GM19397 (cell line): ENCODE measurements around the gene TBC1D22A.

Experiments used
- ATAC-seq: cut with Tn5 transposase; IDR thresholded peaks from one replicate; pipeline ENCODE4 v1.9.1; 2021; ENCODE audit warnings: mild to moderate bottlenecking, moderate library complexity; ENCODE audit not compliant: unreplicated experiment

The TBC1D22A gene

GRCh38 chr22:47050401-47051051 is 288.1 kb downstream of the TBC1D22A start:
- ATAC-seq = no peak

- ATAC-seq = no peak
These were observed 289.1 kb downstream of the TBC1D22A start for GRCh38 chr22:47051441-47052071.

DNA sequence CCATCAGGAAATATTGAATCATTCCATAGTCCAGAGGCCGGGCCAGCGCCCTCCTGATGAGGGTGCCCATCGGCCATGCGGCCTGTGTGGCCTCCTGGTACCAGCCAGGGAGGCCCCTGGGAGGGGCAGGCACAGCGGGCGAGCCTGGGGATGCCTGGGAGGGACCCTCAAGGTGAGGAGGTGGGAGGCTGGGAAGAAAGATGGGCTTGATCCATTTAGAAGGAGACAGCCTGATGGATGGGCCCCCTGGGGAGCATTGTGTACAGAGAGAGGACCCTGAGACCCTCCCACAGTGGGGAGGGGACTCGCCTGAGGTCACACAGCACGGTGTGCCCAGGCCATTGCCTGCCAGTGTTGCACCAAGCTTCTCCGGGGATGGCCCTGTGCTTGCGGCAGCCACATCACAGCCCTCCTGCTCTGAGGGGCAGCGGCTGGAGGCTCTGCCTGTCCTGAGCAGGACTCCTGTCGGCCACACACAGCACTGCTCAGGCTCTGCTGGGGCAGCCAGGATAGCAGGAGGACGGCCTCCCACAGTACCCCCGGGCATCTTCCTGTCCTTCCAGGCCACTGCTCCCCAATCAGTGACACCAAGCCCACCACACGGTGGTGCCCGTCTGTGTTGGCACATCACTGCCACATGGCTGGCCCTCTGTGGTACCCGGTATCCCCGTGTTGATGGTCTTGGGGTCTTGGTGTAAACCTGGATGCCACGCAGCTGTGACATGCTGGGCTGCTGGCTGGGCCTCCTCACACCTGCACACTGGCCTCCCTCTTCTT is 290.0 kb downstream of the TBC1D22A start:
- no peak for ATAC-seq

DNA sequence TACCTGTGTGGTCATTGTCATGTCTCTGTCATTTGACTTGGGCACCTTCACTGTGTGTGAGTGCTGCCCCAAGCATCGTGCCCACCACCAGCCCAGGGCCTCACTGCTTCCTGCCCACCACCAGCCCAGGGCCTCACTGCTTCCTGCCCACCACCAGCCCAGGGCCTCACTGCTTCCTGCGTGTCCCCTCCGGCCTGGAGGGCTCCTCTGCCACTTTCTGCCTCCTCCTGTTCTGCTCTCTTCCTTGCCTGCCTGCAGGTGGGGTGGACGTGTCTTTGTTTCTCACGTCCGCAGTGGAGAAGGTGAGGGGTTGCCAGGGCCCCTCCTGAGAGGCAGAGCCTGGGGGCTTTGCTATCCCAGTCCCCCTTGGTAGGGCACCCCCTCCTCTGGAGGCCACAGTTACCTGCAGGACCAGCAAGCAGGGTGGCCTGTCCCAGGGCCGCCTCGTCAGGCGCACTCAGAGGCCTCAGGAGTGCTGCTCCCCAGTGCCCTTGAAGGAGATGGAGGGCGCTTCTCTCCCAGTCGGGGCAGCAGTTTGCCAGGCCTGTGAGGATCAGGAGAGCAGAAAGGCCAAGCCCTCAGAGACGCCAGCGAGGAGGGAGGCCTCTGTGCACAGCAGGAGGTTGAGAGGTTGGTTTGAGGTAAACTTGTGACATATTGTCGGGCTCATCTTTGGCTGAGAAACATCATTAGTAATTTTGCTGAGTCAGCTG is 290.7 kb downstream of the TBC1D22A start:
- ATAC-seq = no peak

GRCh38 chr22:47053726-47054141 is 291.3 kb downstream of the TBC1D22A start:
- ATAC-seq = no peak

DNA sequence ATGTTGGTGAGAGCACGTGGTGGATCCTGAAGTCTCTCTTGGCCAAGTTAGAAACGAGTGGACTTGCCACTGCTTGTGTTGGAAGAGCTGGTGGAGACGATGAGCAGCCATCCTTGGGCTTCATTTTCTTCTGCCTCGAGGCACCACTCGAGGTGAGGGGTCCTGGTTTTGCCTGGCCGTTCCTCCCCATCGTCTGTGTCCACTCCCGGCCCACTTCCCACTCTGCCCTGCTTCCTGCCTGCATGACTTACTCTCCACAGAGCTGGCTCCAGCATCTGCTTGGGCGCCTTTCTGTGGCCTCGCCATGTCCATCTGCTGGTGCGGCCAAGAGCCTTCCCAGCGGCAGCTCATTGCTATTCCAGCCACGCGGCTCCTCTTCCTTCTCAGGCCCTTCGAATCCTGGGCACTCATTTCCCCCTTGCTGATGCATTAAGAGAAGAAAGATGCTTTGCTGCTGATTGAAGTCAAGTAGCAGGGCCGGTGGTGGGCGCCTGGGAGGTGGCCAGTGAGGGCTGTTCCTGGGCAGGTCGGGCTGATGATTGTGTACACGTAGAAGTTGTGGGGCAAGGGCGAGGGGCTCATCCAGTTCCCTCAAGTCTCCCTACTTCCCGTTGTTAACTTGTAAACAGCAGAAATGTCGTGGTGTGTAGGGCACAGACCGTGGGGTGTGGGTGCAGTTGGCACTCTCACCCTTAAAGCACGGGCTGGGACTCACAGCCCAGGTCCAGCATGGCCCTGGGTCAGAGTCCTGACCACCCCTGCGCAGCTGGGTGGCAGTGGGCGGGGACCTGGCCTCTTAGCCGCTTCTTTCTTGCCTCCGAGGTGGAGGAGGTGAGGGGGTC is 292.0 kb downstream of the TBC1D22A start:
- ATAC-seq = no peak

GRCh38 chr22:47055073-47055355 is 292.6 kb downstream of the TBC1D22A start:
- no peak for ATAC-seq

DNA sequence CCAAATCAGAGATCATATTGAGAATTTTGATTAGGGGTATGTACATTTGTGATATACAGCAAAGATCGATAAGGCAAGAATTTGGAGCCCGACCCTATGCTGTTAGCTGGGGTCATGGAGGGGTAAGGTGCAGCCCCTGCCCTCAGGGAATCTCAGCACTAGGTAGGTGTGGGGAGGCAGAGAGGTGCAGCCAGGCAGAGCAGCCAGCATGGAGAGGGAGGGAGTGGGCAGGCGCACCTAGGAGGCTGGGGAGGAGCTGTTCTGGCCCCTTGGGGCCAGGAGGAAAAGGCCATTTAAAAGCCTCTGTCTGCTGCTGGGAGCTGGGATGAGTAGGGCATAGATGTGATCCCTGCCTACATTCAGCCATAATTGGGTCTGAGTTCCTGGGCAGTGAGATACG is 293.0 kb downstream of the TBC1D22A start:
- ATAC-seq = no peak

- ATAC-seq = no peak
These were observed 293.5 kb downstream of the TBC1D22A start for GRCh38 chr22:47055921-47056320.

GRCh38 chr22:47056361-47056760 is 293.9 kb downstream of the TBC1D22A start:
- no peak for ATAC-seq

- no peak for ATAC-seq
These were observed 294.5 kb downstream of the TBC1D22A start for GRCh38 chr22:47056776-47057470.

GRCh38 chr22:47057916-47058585 is 295.6 kb downstream of the TBC1D22A start:
- no peak for ATAC-seq

GRCh38 chr22:47059076-47059475 is 296.6 kb downstream of the TBC1D22A start:
- ATAC-seq = no peak

DNA sequence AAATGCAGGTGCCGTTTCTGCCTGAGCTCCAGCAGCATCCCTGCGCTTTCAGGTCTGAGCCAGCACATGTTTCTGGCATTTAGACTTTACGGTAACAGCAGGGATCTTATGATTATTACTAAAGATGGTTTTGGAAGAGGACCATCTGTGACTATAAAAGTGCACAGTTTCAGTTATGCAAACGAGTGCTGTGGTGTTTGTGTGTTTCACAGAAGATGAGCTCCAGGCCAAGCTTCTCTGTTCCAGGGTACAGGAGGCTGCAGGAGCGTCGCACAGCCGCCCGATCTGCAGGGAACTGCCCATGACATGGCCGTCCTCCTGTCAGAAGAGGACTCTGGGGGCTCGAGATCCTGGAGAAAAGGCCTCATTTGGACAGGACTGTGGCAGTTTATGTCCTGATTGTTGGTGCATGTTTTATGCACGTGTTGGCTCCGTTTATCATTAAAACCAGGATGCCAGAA is 297.3 kb downstream of the TBC1D22A start:
- ATAC-seq = no peak

DNA sequence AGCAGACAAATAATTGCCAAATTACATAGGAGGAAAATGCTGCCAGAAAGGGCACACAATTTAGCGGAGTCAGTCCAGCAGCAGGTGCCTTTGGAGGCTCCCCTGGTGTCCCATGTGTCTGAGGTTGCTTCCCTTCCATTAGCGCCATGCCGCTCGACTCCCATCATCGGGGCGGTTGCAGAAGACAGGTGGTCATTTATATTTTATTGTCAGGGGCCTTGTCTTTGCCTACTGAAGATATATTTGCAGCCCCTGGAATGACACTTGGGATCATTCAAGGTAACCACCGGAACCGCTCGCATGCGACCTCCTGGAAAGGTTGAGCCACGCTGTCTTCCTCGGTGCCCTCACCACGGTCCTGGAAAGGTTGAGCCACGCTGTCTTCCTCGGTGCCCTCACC is 298.3 kb downstream of the TBC1D22A start:
- ATAC-seq = no peak

GRCh38 chr22:47061226-47061625 is 298.8 kb downstream of the TBC1D22A start:
- no peak for ATAC-seq

DNA sequence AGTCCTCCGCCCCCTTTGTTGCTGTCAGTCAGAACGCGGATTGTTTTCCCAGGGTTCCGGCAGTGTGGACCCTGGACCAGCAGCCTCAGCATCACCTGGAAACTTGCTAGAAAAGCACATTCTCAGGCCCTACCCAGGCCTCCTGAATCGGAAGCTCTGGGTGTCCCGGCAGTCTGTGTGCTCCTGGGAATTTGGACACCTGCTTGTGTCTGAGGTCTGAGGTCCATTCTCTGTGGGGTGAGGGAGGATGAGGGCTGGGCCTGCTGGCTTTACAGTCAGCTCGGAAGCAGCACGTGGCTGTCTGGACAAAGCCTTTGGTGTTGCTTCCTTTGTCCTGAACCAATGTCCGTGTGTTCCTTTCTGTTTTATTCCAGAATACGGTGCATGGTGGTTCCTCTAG is 299.7 kb downstream of the TBC1D22A start:
- no peak for ATAC-seq

DNA sequence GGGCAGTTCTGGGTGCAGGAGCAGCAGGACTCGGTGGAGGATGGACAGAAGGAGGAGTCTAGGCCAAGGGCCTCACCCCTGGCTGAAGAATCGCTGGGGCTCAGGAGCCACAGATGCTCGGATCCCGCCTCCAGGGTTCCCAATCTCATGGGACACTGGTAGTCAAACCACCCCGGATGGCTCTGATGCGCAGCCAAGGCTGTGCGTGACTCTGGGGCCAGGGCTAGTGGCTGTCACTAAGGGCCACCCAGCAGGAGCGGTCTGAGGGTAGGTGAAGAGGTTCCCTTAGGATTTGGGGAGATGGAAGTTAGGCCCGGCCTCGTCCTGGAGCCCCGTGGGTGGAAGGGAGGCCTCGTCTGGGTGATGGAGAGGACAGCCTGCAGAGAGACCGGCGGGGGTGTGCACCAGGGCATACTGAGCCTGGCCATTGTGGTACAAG is 300.6 kb downstream of the TBC1D22A start:
- ATAC-seq = no peak

DNA sequence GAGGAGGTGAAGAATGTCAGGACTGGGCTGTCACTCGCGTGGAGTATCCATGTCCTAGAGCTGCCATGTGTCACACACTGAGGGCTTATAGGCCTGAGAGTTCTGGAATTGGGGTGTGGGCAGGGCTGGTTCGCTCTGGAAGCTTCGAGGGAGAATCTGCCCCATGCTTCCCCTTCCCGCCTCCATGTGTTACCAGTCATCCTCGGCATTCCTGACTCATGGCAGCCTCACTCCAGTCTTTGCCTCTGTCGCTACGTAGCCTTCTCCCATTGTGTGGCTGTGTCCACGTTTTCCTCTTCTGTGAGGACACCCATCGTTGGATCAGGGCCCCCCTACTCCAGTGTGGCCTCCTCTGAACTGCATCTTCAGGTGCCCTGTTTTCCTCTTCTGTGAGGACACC is 301.2 kb downstream of the TBC1D22A start:
- no peak for ATAC-seq
